NCI-H1694 treated with DMSO at 0.1 percent for 48 hours (cell line): ENCODE results near the gene DCLK1.
"Not testable (repeated sequence)": the region's sequence is repeated elsewhere in the genome, so short reads cannot be mapped to it uniquely, and the experiment has no call there.

ENCODE experiments used
- DNase-seq: peaks from one replicate; lab custom pipeline; 2025; lab: John Stamatoyannopoulos, UW

The DCLK1 gene

GRCh38 chr13:36131931-36132297 is 732 bp upstream of the DCLK1 start:
- no peak for DNase-seq

- peak; percentile 16 for DNase-seq
These were observed 495 bp downstream of the DCLK1 start for GRCh38 chr13:36130552-36131221.

- peak; percentile 16 for DNase-seq
These were observed 1.0 kb downstream of the DCLK1 start for GRCh38 chr13:36130193-36130551.

DNA sequence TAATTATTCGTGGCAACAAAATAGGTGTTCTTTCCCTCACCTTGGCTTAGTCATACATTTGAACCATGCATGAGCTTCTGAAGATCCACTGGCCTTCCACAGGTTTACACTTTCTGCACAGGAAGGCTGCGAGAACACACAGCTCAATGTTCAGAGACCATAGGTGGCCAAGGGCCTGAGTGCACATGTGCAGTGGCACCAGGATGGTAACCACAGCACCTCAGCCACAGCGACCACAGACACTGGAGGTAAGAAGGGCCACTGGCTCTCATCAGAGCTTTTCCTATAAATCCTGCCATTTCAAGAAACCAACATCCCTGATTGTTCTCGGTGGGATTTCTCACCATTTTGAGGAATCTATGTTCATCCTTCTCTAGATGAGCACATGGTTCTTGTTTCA is 1.6 kb downstream of the DCLK1 start:
- DNase-seq = no peak

- no peak for DNase-seq
These were observed 4.7 kb downstream of the DCLK1 start for GRCh38 chr13:36126491-36126890.

GRCh38 chr13:36125841-36126240 is 5.3 kb downstream of the DCLK1 start:
- DNase-seq = no peak

DNA sequence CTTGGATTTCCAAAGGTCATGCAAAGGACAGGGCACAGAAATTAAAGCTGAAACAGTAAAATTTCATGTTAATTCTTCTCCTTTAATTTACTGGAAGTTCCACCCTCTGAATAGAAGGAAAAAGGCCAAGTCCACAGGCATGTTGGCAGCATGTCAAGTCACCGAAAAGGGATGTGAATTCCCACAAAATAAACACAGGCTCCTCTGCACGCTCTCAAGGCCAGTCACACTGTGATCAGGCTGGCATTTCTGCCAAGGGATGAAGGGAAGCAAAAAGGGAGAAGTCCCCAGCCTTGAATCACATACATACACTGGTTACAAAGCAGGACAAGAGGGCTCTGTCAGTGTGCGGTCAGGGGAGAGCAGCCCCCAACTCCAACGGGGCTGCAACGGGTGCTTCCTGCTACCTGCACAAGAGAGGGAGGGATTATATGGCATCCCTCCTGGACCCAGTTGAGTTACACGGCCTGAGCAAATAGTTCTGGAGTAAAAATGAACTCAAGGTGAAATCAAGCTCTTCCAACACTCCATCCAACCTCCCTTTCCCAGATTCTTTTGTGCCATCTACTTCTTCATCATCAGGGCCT is 6.9 kb downstream of the DCLK1 start:
- DNase-seq = no peak

GRCh38 chr13:36115306-36115705 is 15.9 kb downstream of the DCLK1 start:
- no peak for DNase-seq

- no peak for DNase-seq
These were observed 16.9 kb downstream of the DCLK1 start for GRCh38 chr13:36114233-36114632.

GRCh38 chr13:36108954-36109353 is 22.2 kb downstream of the DCLK1 start:
- DNase-seq = no peak

DNA sequence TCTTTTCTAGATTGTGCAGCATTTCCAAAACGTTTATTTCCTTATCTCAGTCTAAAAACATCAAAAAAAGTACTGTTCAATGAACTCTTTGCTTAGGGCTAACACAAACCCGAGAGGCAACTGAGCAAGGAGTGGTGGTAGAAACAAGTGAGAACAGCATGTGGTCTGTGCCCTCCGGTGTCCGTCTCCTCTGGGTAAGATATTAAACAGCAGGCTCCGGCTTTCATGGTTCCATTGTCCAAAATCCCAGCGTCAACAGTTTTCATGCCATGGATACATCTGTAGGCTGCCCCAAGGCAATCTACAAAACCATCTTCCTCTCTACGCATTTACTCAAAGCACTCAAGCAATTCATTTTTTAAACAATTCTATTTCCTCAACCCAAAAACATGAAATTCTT is 22.8 kb downstream of the DCLK1 start:
- DNase-seq = no peak

- DNase-seq = no peak
These were observed 23.7 kb downstream of the DCLK1 start for GRCh38 chr13:36107521-36107920.

GRCh38 chr13:36105726-36106125 is 25.5 kb downstream of the DCLK1 start:
- no peak for DNase-seq

GRCh38 chr13:36102721-36103120 is 28.5 kb downstream of the DCLK1 start:
- no peak for DNase-seq

- DNase-seq = not testable (repeated sequence)
These were observed 29.3 kb downstream of the DCLK1 start for GRCh38 chr13:36101907-36102306.

- peak; percentile 2 for DNase-seq
These were observed 30.0 kb downstream of the DCLK1 start for GRCh38 chr13:36101157-36101556.

GRCh38 chr13:36098080-36098479 is 33.1 kb downstream of the DCLK1 start:
- no peak for DNase-seq

DNA sequence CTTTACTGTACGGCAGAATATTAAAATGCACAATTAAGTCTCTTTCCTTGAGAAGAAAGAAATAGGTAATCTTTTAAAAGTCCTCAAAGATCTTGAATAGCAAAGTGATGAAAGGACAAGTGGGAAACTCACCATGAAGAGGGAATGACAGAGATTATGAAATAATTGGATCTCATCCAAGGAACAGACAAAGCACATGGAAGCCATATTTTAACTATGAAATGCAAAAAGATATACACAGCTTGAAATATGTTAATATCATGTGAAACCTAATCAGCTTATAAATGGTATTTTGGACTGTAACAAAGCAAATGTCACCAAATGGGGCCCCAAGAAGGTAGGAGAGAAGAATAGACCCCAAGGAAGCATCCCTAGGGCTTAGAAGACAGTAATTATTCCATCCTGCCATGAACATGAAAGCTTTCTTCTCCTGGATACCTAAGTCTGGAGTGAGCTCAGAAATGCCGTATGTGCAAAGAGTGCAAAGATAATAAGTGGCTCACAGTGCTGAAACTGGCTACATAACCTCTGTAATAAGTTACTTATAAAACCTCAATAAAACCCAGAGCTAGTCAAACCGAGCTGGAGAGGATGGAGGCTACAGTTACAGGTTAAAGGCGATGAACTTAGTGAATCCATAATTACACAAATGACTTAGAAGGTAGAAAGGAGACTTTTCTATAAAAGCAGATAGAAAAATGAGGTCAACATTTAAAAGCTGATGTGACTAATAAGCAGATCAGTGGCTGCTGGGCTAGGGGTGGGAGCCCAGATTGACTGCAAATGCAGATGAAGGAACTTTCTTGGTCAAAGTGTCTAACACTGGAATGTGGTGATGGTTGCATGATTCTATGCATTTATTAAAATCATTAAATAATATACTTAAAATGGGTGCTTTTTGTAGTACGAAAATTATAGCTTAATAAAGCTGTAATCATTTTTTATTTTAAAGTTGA is 34.4 kb downstream of the DCLK1 start:
- DNase-seq = no peak

DNA sequence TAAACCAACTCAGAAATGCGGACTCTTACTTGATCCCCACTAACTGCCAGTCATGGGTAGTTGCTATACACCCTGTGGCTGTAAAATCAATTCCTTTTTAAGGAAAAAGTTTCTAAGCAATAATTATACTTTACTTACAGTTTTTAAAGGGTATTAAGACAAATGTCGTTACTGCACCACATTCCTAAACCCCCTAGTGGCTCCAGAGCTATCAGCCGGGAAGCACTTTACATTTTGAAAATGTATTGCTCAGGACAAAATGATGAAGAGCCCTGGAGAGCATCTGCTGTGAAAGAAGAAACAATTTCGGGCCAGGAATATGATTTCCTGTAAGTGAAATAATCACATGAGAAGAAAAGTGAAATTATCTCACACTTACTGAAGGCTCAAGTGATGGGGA is 36.7 kb downstream of the DCLK1 start:
- no peak for DNase-seq

GRCh38 chr13:36090592-36090991 is 40.6 kb downstream of the DCLK1 start:
- no peak for DNase-seq

DNA sequence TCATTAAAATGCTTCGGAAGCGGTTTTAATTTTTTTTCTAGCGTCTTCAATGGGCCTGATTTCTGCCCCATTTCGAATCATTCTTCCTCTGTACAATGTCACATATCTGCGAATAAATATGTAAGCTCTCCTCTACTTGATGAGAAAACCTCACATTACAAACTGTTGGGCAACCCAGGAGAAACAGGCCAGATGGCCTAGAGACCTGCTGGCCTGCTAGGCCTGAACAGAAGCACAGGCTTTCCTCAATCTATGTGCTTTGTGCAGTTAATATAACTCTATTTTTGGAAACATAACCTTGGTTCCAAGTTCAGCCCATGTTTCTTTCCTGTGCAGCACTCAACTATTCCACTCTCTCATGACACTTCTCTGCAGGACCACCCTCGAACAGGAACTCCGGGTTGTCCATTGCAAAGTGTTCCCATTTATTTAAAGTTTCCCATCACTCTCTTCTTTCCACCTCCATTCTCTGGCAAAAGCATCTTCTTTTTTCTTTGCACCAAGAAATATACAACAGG is 42.0 kb downstream of the DCLK1 start:
- DNase-seq = no peak

- no peak for DNase-seq
These were observed 42.7 kb downstream of the DCLK1 start for GRCh38 chr13:36088463-36088862.

GRCh38 chr13:36088001-36088400 is 43.2 kb downstream of the DCLK1 start:
- DNase-seq = no peak
